HT-29 (cell line): Measurements from ENCODE around the gene SELENOW. TPM values are rescaled to one million over a fixed set of nuclear protein-coding genes. Genes with fewer than 3 reads are reported as not detected.
A peak's percentile ranks its signal among the peaks of the same experiment; 100 is the strongest.
"Not testable (repeated sequence)": the region's sequence is repeated elsewhere in the genome, so short reads cannot be mapped to it uniquely, and the experiment has no call there.

ENCODE experiments used
- DNase-seq: peaks from one replicate; pipeline ENCODE4 v3.0.0-alpha.2; 2015; ENCODE audit warnings: low spot score
- total RNA-seq: library from RNA; depleted of rRNA; stranded (reverse); fragments of >200 nt; shearing (Covaris generic); gene quantifications from 2 replicates; pipeline ENCODE4 v1.2.3, GENCODE V29; 2014

SELENOW gene
- total RNA-seq, 1 experiment from 2014 or later: 492 TPM

DNA sequence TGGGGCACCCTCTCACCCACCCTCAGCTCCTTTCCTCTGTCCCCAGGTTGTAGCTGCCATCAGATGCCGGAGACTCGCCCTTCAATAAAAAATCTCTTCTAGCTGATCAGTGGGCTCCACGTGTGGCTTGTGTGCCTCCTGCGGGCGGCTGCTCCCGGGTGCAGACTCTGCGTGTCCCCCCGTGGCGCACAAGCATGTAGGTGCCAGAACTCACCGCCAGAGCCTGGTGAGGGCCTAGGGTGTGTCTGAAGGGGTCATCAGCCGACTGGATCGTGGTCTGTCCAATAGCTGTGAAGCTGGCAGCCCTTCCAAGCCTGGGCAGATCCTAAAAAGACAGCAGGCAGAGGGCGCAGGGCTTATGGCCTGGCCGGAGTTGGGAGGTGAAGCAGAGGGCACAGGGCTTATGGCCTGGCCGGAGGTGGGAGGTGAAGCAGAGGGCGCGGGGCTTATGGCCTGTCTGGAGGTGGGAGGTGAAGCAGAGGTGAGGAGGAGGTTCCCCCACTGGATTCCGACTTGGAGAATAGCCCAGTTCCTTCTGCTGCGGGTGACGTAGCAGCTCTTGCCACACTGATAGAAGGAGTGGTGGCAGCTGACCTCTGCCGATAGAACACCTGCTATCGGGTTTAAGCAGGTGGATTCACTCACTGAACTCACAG is 21.4 kb upstream of the SELENOW start:
- DNase-seq: no peak

DNA sequence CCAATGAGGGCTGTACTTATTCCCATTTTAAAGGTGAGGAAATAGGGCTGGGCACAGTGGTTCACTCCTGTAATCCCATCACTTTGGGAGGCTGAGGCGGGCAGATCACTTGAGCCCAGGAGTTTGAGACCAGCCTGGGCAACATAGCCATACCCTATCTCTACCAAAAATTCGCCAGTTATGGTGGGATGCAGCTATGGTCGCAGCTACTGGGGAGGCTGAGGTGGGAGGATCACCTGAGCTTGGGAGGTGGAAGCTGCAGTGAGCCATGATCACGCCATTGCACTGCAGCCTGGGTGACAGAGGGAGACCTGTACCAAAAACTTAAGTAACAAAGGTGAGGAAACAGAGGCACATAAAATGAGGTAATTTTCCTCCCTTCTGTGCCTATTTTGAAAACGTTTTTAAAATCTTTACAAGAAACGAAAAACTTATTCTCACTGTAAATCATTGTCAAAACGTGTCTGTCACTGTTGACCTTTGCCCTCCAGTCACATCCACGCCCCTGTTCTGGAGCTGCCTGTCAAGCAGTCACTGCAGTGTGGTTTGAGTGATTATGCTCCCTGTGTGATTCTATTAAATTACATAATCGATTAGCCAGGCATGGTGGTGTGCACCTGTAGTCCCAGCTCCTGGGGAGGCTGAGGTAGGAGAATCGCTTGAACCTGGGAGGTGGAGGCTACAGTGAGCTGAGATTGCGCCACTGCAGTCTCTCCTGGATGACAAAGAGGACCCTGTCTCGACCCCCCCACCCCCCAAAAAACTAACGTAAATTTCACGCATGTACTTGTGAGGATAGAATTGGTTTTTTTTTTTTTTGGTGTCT is 20.7 kb upstream of the SELENOW start:
- DNase-seq: no peak

DNA sequence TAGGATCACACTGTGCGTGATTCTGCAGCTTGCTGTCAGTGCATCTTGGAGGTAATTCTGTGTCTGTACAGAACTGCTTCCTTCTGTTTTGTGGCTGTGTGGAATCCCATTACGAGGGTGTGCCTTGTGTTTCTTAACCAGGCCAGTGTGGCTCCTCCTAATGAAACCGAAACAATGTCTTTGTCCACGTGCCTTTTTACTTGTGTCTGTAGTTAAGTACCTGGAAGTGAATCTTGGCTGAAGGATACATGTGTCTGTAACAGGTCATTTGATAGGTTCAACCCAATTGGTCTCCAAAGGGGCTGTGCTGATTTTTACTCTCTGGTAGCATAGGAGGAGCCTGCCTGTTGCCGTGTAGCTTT is 20.1 kb upstream of the SELENOW start:
- no peak for DNase-seq

GRCh38 chr19:47760632-47760999 is 17.9 kb upstream of the SELENOW start:
- DNase-seq: no peak

DNA sequence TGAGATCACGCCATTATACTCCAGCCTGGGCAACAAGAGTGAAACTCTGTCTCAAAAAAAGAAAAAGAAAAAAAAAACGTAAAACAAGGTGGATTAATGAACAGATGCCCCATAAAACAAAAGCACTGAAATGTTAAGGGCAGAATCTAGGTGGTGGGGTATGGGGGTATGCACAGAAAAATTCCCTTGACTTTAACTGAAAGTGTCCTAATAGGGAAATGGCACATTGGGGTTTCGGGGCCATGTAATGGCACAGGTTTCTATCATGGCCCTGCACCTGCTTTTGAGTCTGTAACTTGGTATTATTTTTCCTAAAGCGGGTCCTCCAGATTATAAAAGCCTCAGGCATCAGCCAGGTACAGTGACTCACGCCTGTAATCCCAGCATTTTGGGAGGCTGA is 16.9 kb upstream of the SELENOW start:
- DNase-seq: no peak

DNA sequence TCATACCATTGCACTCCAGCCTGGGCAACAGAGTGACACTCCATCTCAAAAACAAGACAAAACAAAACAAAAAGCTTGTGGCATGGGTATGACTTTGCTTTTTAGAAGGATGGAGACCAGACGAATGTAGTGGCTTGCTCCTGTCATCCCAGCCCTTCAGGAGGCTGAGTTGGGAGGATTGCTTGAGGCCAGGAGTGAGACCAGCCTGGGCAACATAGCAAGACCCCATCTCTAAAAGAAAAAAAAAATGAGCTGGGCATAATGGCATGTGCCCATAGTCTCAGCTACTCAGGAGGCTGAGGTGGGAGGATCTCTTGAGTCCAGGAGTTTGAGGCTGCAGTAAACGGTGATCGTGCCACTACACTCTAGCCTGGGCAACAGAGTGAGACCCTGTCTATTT is 16.4 kb upstream of the SELENOW start:
- DNase-seq: no peak

- no peak for DNase-seq
Measured at GRCh38 chr19:47762615-47763308, 15.7 kb upstream of the SELENOW start.

DNA sequence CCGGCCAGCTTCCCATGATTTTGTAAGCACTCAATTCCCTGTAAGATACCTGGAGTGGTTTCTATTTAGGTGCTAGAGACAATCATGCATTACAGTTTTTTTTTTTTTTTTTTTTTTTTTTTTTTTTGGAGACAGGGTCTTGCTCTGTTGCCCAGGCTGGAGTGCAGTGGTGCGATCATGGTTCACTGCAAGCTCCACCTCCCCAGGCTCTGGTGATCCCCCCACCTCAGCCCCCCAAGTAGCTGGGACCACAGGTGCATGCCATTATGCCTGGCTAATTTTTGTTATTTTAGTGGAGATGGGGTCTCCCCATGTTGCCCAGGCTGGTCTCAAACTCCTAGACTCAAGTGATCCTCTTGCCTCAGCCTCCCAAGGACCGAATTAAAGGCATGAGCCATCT is 13.8 kb upstream of the SELENOW start:
- not testable (repeated sequence) for DNase-seq

DNA sequence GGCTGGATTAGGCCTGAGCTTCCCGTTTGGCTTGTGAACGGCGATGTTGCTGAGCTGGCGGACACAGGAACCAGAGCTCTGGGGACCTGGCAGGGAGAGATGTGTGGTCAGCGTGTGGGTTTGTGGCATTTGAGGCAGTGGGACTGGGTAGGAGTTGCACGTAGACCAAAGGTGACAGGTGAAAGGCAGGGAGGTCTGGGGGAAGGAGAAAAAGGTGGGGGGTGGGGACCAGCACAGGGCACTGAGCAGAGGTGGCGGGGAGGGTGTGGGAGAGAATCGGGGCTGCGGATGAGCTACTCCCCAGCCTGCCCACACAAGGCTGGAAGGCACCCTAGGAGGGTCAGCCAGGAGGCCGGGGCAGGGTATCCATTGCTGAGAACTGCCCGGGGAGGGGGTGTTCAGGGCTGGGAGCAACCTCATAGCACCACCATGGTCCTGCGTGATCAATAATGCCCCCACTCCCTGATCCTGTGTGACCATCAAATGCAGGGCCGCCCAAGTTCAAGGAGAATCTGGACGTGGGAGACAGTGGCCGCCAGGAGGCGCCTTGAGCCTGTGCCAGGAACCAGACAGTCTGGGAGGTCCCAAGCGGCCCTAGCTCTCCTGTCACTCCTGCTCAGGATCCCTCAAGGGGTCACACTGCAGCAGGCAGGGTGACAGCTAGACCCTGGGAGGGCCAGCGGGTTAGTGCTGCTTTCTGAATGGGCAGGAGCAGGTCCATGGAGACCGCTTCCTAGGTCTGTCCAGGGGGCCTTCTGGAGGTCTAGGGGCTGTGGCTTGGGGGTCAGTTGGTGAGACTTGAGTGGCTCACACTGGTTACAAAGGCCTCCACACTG is 12.8 kb upstream of the SELENOW start:
- DNase-seq: peak; percentile 96

- no peak for DNase-seq
Measured at GRCh38 chr19:47766359-47766620, 12.2 kb upstream of the SELENOW start.

DNA sequence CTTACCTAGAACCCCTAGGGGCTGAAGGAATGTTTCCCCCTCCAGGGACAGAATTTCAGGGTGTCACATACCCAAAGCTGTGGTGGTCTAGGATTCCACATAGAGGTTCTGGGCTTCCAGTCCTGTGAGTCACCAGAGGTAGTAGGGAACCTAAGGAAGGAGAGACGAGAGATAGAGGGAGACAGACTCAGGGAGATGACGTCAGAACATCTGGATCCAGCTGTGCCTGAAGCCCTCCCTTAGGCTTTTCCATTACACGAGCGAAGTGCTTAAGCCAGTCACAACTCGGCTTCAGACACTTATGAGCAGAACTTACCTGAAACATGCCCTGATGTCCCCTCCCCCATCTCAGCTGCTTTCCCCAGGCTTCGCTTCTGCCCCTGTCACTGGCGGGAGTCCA is 11.8 kb upstream of the SELENOW start:
- DNase-seq: no peak

DNA sequence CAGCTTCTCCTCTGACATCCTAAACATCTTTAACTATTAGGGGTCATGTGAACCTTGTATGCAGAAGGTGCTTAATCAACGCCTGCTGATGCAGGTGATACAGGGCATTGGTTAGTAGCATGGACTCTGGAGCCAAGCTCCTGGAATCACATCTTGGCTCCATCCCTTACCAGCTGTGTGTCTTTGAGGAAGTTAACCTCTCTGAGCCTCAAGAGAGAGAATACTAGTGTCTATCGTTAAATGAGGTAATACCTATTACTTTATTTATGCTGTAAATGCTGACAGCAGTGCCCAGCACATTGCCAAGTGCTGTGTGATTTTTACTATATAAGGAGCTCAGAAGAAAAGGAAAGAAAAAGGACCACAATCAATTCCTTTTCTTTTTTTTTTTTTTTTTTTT is 11.2 kb upstream of the SELENOW start:
- DNase-seq: no peak

DNA sequence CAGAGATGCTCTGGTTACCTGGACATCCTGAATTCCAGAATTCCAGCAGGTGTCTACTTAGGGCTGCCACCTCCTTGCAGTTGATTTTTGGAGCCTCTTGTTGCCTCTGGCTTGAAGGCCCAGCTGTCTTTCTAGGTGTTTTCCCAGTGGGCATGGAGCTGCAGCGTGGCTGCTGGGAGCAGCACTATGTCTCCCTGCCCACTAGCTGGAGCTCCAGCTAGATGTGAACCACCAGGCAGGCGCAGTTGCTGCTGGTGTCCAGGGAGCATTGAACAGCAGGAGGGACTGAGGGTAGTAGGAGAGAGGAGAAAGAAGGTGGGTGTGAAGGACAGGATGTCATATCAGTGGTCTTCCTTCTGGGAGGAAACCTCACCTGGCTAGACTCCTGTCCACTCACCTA is 9.9 kb upstream of the SELENOW start:
- no peak for DNase-seq

DNA sequence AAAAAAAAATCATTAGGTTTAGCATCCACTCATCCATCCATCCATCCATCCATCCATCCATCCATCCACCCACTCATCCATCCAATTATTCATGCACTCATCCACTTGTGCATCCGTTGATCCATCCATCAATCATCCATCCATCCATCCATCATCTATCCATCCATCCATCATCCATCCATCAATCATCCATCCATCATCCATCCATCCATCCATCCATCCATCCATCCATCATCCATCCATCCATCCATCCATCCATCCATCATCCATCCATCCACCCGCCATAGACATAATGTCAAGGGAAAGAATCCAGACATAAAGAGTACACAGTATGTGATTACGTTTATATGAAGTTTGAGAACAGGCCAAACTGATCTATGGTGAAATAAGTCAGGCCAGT is 9.0 kb upstream of the SELENOW start:
- DNase-seq: no peak

GRCh38 chr19:47771291-47771690 is 7.2 kb upstream of the SELENOW start:
- not testable (repeated sequence) for DNase-seq

GRCh38 chr19:47776568-47776967 is 1.9 kb upstream of the SELENOW start:
- peak; percentile 97 for DNase-seq

- peak; percentile 64 for DNase-seq
Measured at GRCh38 chr19:47777245-47778048, 1.1 kb upstream of the SELENOW start.

DNA sequence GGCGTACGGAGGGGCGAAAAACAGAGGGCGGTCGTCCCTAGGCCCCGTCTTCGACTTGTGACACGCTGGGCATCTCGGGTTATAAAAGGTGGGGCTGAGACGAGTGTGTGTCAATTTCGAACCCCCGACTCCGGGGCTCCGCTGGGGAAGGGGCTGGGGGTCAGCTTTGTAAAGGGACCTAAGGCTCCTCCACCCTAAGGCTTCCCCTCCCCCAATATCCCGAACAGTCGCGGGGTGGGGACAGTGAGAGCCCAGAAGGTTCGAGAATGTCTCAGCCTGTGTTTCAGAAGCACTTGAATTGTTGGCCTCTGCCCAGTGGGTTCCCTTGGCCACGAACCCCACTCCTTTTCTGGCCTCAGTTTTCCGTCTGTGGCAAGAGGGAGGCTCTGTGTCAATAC is 450 bp downstream of the SELENOW start:
- peak; percentile 63 for DNase-seq

- DNase-seq: no peak
Measured at GRCh38 chr19:47779524-47780214, 1.2 kb downstream of the SELENOW start.

GRCh38 chr19:47780215-47780551 is 1.7 kb downstream of the SELENOW start:
- DNase-seq: no peak
